Embryonic facial prominence (tissue), 1 donor: ENCODE data around the gene MYO1D.
"Not testable (repeated sequence)": the region's sequence is repeated elsewhere in the genome, so short reads cannot be mapped to it uniquely, and the experiment has no call there.

ENCODE experiments used
- DNase-seq: peaks from one replicate; pipeline ENCODE4 v3.0.0-alpha.2; 2016; ENCODE audit errors: extremely low spot score

The MYO1D gene

GRCh38 chr17:32774695-32775084 is 102.2 kb downstream of the MYO1D start:
- DNase-seq, result no peak

DNA sequence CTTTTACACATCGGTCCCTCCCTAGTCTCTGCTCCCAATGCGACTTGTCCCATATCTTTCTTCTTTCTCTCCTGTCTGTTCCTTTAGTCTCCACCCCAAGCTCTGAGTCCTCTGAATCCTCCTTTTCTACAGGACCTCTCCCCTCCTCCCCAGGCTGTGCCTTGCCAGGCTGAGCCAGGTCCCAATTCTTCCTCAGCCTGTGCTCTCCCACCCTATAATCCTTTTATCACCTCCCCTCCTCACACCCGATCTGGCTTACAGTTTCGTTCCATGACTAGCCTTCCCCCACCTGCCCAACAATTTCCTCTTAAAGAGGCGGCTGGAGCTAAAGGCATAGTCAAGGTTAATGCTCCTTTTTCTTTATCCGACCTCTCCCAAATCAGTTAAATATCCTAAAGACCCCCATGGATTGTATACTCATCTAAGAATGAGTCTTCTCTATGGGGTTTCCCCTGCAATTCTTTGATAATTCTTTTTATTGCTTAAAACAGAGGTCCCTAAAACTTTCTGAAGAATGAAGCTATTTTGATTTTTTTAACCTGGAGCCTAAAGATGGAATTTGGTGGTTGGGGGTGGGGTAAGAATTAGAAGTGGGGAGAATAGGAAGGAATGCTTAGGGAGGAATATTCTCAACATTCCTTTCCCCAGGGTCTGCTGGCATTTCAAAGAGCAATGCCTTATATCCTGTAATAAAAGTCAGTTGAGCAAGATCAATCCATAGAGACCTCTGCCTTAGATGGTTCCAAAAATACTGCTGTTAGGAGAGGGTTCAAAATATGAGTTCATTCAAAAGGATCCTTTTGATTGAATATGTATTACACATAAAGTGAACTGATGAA is 102.8 kb downstream of the MYO1D start:
- DNase-seq, result no peak

- no peak for DNase-seq
Measured at GRCh38 chr17:32772453-32773025, 104.4 kb downstream of the MYO1D start.

DNA sequence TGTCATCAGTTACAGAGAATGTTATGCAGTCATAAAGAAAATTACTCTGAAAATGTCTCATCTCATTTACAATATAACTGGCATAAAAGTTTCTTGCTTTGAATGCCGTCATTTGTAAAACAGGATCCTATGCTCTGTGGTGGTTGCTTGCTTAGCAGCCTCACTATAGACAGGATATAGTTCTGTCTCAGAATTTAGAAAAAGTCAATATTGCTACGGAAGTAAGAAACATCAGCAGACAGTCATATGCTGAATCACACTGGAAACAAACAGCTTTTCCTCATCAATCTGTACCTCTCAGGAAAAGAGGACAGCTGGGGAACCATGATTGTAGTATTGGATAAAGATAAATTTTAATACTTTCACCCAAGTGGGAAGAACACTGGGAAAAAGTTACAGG is 105.5 kb downstream of the MYO1D start:
- DNase-seq, result no peak

DNA sequence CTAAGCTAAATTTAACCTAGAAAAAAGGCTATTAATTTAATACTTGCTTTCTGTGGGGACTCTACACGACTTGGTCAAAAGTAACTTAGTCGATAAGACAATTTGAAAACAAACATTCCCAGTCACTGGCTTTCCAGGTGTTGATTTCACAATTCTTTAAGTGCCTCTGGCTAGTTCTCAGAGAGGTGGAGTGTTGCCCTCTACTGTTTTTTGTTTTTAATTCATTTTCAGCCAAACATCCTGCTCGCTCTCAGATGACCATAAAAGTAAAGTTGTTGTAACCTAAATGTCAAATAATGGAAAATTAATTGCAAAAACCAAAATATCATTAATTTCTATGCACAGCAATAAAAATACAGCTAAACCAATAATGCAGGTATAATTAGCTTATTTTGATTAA is 107.1 kb downstream of the MYO1D start:
- DNase-seq, result no peak

- no peak for DNase-seq
Measured at GRCh38 chr17:32763855-32764439, 113.0 kb downstream of the MYO1D start.

GRCh38 chr17:32759476-32759875 is 117.4 kb downstream of the MYO1D start:
- no peak for DNase-seq

- no peak for DNase-seq
Measured at GRCh38 chr17:32757963-32758362, 119.0 kb downstream of the MYO1D start.

DNA sequence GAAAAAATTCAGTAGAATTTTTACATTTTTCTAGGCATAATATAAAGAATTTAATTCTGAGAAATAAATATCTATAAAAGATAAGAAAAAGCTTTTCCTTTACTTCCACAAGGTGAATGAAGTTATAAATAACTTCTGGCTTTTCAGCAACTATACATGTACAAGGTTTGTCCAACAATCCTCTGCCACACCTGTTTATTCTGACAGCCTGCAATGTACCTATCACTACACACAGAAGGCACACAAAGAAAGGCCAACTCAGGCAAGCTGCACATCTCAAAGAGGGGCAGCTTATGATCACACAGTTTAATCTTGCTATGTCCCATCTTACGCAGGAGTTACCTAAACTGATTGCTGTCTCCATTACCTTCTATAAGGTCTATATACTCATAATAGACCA is 120.2 kb downstream of the MYO1D start:
- DNase-seq, result no peak

DNA sequence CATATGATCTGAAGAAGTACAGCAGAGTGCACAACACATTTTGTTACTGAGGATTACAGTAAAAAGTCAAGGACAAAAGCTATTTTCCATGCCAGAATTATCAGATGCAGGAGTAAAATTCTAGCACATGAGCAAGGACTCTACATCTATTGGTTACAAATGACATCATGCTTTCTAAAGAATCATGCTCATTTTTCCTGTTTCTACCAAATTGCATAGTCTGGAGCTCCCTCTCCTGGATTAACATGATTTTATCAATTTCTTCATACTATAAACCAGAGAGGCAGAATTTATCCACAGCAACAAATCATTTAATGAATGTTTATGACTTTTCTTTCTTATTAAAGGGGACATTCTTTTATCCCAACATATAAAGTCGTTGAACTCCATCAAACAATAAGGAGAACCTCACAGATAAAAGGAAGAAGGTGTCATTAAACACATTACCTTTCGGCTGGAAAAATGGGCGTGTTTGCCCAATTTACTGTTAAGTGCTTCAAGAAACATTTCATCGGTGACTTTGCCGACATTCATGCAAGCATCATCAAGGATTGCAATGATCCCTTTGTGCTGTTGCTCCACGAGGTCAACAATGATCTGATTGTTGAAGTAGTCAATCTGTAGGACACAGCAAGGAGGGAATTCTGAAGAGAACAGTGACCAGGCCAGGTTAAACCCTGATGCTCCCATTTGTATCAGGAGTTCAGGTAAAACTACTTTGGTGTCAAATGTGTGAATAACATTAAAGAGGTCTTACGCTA is 121.7 kb downstream of the MYO1D start:
- DNase-seq, result peak; percentile 86

DNA sequence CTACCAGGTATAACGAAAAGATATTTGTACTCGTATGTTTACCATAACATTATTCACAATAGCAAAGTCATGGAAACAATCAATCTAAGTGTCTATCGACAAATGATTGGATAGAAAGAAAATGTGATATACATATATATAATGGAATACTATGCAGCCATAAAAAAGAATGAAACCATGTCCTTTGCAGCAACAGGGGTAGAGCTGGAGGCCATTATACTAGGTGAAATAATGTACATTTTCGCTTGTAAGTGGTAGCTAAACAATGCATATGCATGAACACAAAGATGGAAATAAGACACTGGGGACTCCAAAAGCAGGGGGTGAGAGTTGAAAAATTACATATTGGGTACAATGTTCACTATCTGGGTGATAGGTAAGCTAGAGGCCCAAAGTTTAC is 124.0 kb downstream of the MYO1D start:
- DNase-seq, result no peak

DNA sequence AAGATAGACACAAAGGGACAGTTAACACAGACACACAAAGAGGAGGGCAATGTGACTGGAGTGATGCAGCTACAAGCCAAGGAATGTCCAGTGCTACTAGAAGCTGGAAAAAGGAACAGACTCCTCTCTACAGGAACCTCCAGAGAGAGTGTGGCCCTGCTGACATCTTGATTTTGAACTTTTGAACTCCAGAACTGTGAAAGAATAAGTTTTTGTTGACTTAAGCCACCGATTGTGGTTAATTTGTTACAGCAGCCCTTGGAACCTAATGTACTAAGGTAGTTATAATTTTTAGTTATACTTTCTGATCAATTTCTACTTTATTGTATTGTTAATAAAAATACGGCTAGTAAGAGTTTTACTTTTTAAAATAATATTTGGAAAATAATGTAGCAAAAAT is 129.1 kb downstream of the MYO1D start:
- DNase-seq, result no peak

- no peak for DNase-seq
Measured at GRCh38 chr17:32746698-32747097, 130.2 kb downstream of the MYO1D start.

DNA sequence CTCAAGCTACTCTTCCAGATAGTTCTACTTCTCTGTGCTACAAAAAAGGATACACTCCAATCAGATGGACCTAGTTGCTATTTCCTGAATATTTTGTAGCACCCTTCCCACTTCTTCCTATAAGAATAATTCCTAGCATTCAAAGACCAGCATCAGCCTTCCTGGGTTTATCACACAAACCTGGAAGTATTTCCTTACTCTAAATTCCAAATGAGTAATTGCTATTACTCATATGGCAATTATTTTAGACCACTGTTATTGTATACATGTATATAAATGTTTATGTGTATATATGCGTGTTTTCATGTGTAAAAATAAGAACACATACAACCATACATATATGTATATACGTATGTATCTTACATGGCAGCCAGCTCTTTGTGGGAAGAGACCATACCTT is 130.6 kb downstream of the MYO1D start:
- no peak for DNase-seq

DNA sequence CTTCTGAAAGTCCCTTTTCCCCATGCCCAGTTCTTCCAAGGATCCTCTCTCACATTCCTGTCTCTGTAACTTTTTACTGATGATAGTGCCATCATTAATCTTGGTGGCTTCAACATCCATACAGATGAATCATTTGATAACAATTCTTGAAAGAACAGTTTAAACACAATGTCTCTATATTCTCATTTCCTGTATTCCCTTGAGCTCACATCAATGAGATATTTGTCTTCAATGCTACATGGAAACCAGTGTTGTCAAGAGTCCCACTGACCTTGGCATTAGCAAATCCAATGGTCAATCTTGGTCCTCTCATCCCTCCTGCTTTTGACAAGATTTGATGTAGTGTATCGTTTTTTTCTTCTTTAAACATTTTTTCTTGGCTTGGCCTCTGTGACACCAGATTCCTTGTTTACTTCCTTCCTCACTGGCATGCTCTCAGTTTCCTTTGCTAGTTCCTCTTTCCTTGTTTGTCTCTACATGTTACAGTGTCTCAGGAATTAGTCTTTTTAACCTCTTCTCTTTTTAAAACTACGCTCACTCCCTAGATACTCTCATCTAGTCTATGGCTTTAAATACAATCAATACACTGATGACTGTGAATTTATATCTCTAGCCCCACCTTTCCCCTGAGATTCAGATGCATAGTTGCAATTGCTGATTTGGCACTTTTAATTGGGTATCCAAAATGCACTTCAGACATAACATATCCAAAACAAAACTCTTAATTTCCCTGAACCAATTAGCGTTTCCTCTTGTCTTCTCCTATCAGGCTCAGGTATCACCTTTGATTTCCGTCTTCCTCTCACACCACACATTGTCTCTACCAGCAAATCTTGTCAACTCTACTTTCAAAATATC is 134.0 kb downstream of the MYO1D start:
- DNase-seq, result no peak

DNA sequence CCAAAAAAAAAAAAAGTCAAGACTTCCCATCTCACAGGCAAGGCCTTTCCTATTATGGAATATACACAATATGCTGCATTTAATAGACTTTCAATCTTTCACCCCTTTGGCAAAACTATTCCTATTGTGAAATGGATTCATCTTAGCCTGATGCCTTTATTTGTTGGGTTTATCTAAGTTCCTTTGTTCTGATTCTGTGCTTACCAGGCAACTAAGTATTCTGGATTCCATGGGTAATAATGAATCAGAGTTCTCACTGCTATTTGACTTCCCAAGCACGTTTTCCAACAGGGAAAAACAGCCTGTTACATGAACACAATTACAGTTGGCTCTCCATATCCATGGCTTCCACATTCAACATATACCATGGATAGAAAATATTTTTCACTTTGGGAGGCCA is 135.5 kb downstream of the MYO1D start:
- DNase-seq, result no peak

DNA sequence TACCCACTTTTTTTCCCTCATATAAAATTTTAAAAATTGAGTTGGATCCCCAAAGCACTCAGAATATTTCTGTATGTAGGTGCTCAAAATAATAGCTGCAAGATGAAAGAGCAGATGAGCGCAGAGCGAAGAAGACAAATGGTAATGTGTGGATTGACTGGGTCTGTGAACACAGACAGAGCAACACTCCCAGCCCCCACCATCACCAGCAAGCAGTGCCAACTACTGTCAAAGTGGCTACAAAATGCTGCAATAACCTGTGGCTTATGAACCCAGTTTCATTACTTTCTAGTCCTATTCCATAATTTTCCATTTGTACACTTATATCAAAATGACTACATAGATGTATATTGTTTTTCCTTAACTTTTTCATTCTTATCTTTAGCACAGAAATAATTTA is 137.2 kb downstream of the MYO1D start:
- no peak for DNase-seq

DNA sequence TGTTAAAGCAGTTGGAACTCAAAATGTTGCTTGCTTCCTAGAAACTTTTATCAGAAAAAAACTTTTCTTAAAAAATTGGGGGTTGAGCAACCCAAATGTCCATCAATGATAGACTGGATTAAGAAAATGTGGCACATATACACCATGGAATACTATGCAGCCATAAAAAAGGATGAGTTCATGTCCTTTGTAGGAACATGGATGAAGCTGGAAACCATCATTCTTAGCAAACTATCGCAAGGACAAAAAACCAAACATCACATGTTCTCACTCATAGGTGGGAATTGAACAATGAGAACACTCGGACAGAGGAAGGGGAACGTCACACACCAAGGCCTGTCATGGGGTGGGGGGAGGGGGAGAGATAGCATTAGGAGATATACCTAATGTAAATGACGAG is 137.8 kb downstream of the MYO1D start:
- DNase-seq, result not testable (repeated sequence)

- DNase-seq, result no peak
Measured at GRCh38 chr17:32733401-32733800, 143.5 kb downstream of the MYO1D start.

- no peak for DNase-seq
Measured at GRCh38 chr17:32732900-32733299, 144.0 kb downstream of the MYO1D start.

DNA sequence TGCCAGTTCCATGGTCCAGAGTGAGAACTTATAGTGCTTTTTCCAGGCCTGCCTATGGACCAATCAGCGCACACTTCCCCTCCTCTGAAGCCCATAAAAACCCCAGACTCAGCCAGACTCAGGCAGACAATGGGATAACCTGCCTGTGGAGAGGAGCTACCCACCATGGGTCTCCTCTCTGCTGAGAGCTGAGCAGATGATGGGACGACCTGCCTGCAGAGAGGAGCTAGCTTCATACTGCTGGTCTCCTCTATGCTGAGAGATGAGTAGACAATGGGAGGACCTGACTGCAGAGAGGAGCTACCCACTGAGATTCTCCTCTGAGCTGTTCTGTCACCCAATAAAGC is 144.7 kb downstream of the MYO1D start:
- no peak for DNase-seq
